ES-I3 (cell line): ENCODE results near the gene CELA1.

Experiments
- H3K36me3 ChIP-seq: 2 replicates; pipeline ENCODE4 v1.6.1; 2013; ENCODE audit warnings: mild to moderate bottlenecking, low read length, control low read depth, moderate library complexity; ENCODE audit not compliant: insufficient read depth
- H3K4me1 ChIP-seq: 2 replicates; pipeline ENCODE4 v1.6.1; 2013; ENCODE audit warnings: mild to moderate bottlenecking, control low read depth, low read length; ENCODE audit not compliant: insufficient read depth
- H3K9ac ChIP-seq: 2 replicates; pipeline ENCODE4 v1.6.1; 2013; ENCODE audit warnings: low read depth, mild to moderate bottlenecking, low read length, moderate library complexity
- H3K9me3 ChIP-seq: 2 replicates; pipeline ENCODE4 v1.6.1; 2013; ENCODE audit warnings: mild to moderate bottlenecking, low read length, moderate library complexity; ENCODE audit not compliant: control insufficient read depth, insufficient read depth

Gene CELA1

GRCh38 chr12:51346581-51346980 is at the start of gene CELA1:
TSS of gene CELA1 (minus strand) at chr12:51346679. CDS start at chr12:51346638, 41 bp downstream.
- Histone ChIP-seq H3K9ac (no peak within 1 kb of the TSS), H3K36me3 (no peaks in the 10 kb centered on the region), H3K4me1 (peaks cover 22% of the 10 kb centered on the region), H3K9me3 (no peaks in the 10 kb centered on the region)

DNA sequence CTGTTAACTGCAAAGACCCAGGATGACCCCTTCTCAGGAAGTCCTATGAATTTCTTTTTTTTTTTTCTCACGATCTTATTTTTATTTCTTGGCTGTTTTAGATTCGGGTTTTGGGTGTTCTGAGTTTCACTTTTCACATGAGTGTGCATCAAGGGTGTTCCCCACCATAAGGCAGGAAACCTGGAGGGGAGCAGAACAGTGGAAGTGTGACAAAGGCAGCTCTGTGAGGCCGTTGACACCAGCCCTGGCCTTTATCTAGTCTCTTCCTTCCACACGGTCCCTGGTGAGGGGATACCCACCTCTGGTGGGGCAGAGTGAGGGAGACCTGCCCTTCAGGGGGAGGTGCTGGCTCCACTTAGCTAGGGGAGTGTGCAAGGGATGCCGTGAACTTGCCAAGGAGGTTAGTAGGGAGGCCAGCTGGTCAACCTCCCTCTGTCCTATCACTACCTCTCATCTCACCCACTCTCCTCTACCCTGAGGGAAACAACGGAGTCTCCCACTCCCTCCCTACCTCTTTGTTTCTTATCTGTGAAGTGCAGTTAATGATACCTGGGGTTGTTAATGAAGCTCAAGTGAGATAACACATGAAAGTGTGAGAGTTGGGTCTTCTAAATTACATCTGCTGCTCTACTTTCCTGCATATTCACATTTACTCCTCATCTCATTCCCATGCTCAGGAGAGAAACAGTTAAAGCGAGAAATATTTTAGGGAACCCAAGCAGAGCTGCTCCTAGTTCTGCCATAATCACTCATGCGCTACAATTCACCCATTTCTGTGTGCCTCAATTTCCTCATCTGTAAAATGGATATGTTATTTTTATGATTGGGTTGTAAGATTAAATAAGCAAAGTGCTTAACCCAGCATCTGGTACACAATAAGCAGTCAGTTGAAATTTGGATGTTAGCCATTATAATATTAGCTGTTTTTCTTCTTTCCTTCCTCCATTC is 49.1 kb upstream of the CELA1 start:
- H3K36me3 ChIP-seq, result peaks cover 4% of the 10 kb centered on the region; the same call in 1 of the 2 replicates
- no peaks in the 10 kb centered on the region for H3K9me3 ChIP-seq
- no peak overlapping the region for H3K9ac ChIP-seq
- H3K4me1 ChIP-seq, result peaks cover 2% of the 10 kb centered on the region; the same call in 1 of the 2 replicates

- Histone ChIP-seq H3K9ac (no peak overlapping the region), H3K9me3 (no peaks in the 10 kb centered on the region), H3K4me1 (peaks cover 8% of the 10 kb centered on the region), H3K36me3 (peaks cover 4% of the 10 kb centered on the region; the same call in 1 of the 2 replicates)
Measured at GRCh38 chr12:51393676-51394545, 47.4 kb upstream of the CELA1 start.

GRCh38 chr12:51392556-51393237 is 46.2 kb upstream of the CELA1 start:
- Histone ChIP-seq H3K36me3 (peaks cover 4% of the 10 kb centered on the region; the same call in 1 of the 2 replicates), H3K4me1 (peaks cover 18% of the 10 kb centered on the region), H3K9me3 (no peaks in the 10 kb centered on the region), H3K9ac (peak overlapping the region; percentile 97; the same call in 1 of the 2 replicates)

DNA sequence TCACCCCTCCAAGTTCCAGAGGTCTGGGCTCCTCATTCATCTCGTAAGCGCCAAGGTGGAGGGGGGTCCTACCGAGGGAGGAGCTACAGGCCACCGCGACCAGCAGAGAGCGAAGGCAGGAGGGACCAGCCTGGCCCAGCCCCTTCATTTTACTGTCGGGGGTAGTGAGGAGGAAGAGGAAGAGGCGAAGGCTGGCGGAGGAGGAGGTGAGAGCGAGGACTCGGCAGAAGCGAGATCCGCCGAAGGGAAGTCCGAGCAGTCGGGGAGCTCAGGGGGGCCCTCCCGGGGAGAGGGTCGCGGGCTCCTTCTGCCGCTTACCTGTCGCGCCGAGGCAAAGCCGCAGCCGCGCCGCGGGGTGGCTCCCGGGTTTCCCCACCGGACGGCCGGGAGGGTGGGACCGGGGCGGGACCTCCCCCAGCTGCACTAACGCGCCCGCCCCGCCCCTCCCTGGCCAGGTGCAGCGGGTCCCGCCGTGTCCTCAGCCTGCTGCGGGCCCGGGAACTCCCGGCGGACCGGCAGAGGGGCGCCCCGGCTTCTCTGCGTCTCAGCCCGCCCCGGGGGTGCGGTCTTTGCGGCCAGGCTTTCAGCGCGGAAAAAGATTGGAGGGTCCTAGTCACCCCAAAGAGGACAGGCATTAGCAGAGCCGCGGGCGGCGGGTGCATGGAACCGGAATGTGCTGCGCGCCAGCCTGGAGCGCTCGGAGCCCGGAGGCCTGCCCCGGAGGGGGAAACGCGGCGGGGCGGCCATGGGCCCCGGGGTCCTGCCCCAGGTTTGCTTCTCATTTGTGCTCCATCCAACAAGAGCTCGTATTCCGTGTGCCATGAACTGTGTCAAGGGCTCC is 45.0 kb upstream of the CELA1 start, which contains the start of gene GALNT6:
Gene GALNT6 (minus strand): TSS at position 124 of the 841 bp plus-strand sequence. CDS start 11,625 bp downstream, outside the sequence.
- Histone ChIP-seq H3K36me3 (peaks cover 4% of the 10 kb centered on the region; the same call in 1 of the 2 replicates), H3K9ac (peak within 1 kb of the TSS; percentile 97), H3K4me1 (peaks cover 26% of the 10 kb centered on the region), H3K9me3 (no peaks in the 10 kb centered on the region)

DNA sequence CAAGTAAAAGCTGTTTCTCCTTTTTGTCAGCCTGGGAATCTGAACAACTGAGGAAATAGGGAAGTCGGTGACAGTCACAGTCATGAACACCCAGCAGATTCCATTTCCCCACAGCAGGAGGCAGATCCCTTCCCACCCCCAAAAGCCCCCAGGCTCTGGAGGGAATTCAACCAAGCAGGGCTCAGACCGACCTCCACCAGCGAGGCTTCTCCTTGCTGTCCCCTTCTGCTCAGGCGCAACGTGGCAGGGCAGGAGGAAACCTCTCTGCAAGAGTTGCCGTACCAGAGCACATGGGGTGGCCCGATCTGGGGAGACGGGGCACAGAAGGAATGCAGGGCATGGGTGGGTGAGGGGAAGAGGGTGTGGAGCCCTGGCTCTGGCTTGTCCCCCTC is 44.4 kb upstream of the CELA1 start:
- Histone ChIP-seq H3K4me1 (peaks cover 28% of the 10 kb centered on the region), H3K9me3 (no peaks in the 10 kb centered on the region), H3K9ac (peak overlapping the region; percentile 97), H3K36me3 (peaks cover 4% of the 10 kb centered on the region; the same call in 1 of the 2 replicates)

- peak overlapping the region; percentile 97 for H3K9ac ChIP-seq
- H3K9me3 ChIP-seq, result no peaks in the 10 kb centered on the region
- H3K36me3 ChIP-seq, result peaks cover 4% of the 10 kb centered on the region; the same call in 1 of the 2 replicates
- peaks cover 28% of the 10 kb centered on the region for H3K4me1 ChIP-seq
Measured at GRCh38 chr12:51390457-51390856, 44.0 kb upstream of the CELA1 start.

GRCh38 chr12:51389302-51389999 is 43.0 kb upstream of the CELA1 start:
- Histone ChIP-seq H3K36me3 (peaks cover 4% of the 10 kb centered on the region; the same call in 1 of the 2 replicates), H3K4me1 (peaks cover 28% of the 10 kb centered on the region), H3K9ac (no peak overlapping the region), H3K9me3 (no peaks in the 10 kb centered on the region)

GRCh38 chr12:51388846-51389245 is 42.4 kb upstream of the CELA1 start:
- H3K9ac ChIP-seq, result no peak overlapping the region

DNA sequence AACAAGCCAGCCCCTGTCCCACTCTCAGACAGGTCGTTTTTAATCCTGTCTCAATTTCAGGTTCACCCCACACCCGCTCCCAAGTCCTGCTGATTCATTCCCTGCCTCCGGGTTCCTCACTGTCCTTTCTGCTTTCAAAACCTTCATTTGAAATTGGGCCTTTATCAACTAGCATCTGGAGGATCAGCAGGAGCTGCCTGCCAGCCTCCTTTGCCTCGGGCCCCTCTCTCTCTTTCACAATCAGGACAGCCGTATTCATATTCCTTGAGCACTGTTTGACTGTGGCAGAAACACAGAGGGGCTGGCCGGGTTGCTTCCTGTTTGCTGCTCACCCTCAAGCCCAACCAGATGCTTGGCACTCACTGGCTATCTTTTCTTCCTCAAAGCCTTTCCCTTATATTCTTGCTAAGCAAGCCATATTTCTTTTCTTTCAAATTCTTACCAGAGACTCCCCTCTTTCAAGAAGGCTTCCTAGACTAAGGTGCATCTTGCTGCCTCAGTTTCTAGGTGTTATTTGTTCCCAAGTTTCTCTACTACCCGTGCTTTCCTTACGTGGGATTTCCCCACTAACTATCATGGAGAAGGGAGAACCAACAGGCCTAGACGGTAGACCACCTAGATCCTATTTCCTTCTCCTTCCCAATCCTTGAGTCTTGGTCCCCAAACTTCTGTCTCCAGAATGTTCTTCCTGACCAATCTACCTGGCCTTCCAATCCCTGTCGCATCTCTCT is 41.8 kb upstream of the CELA1 start:
- Histone ChIP-seq H3K9me3 (no peaks in the 10 kb centered on the region), H3K36me3 (peaks cover under 1% of the 10 kb centered on the region; the same call in 1 of the 2 replicates), H3K9ac (no peak overlapping the region), H3K4me1 (peaks cover 36% of the 10 kb centered on the region)

More at GRCh38 chr12:51388846-51389245, 42.4 kb upstream of the CELA1 start:
- H3K36me3 ChIP-seq, result peaks cover 4% of the 10 kb centered on the region; the same call in 1 of the 2 replicates
- no peaks in the 10 kb centered on the region for H3K9me3 ChIP-seq
- peaks cover 31% of the 10 kb centered on the region for H3K4me1 ChIP-seq

- Histone ChIP-seq H3K9ac (no peak overlapping the region), H3K4me1 (peaks cover 36% of the 10 kb centered on the region), H3K36me3 (no peaks in the 10 kb centered on the region), H3K9me3 (no peaks in the 10 kb centered on the region)
Measured at GRCh38 chr12:51386351-51386750, 39.9 kb upstream of the CELA1 start.

DNA sequence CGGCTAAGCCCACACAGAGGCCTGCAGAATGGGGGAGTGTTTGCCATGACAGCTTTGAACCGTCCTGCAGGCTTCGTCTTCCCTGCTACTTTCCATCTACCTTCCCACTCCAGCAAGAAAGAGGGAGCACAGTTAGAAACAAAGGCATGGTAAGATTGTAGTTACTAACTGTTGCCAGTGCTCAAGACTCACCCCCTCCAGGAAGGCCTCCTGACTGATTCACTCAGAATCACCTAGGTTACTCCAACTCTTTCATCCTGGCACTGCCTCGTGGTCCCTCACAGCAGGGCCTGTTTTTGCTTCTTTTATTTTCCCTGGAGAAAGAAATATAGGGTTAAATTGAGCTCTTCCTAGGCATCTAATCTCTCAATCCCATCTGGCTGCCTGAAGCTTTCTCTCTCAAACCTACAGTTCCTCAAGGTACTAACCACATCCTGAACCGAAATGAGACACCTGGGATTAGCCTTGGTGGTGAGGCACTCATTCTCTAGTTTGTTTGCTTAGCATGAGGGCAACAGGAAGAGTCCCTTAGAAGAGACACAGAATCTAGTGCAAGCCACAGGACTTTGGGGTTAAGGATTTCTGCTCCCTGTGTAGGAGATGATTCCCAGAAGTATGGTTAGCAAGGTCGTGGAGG is 36.9 kb upstream of the CELA1 start:
- H3K4me1 ChIP-seq, result peaks cover 23% of the 10 kb centered on the region
- H3K9me3 ChIP-seq, result no peaks in the 10 kb centered on the region
- H3K36me3 ChIP-seq, result peaks cover 4% of the 10 kb centered on the region; the same call in 1 of the 2 replicates
- no peak overlapping the region for H3K9ac ChIP-seq
